ENCODE results near the gene SPRY2.

SPRY2 gene

GRCh38 chr13:80371840-80372509 lies 31.0 kb upstream of the SPRY2 start:
- Histone ChIP-seq H3K4me1 (ENCODE audit: control insufficient read depth in 1 of 2, insufficient read depth in 1 of 2, low read depth in 1 of 2, low read length in 1 of 2) (no peaks in the 10 kb centered on the region), H3K4me3 (ENCODE audit: low read depth in 1 of 2, low read length in 1 of 2) (no peak overlapping the region), H3K27ac (no peak overlapping the region), H3K27me3 (no peaks in the 10 kb centered on the region), H3K36me3 (no peaks in the 10 kb centered on the region), H3K9me3 (no peaks in the 10 kb centered on the region)
- no peak for TF ChIP-seq CTCF (IDR thresholded peaks at IDR 0.05)

GRCh38 chr13:80367473-80367872 lies 26.5 kb upstream of the SPRY2 start:
- Histone ChIP-seq H3K36me3 (no peaks in the 10 kb centered on the region), H3K27me3 (no peaks in the 10 kb centered on the region), H3K27ac (no peak overlapping the region), H3K4me3 (ENCODE audit: low read depth in 1 of 2, low read length in 1 of 2) (no peak overlapping the region), H3K9me3 (no peaks in the 10 kb centered on the region), H3K4me1 (ENCODE audit: control insufficient read depth in 1 of 2, insufficient read depth in 1 of 2, low read depth in 1 of 2, low read length in 1 of 2) (peaks cover 0 to 2% of the 10 kb centered on the region in 2 experiments)
- TF ChIP-seq CTCF (IDR thresholded peaks at IDR 0.05): no peak

GRCh38 chr13:80363890-80364503 lies 23.1 kb upstream of the SPRY2 start:
- peaks cover 15 to 20% of the 10 kb centered on the region in 2 experiments for H3K4me1 ChIP-seq (ENCODE audit: control insufficient read depth in 1 of 2, insufficient read depth in 1 of 2, low read depth in 1 of 2, low read length in 1 of 2)
- H3K4me3 ChIP-seq (ENCODE audit: low read depth in 1 of 2, low read length in 1 of 2): no peak overlapping the region
- H3K36me3 ChIP-seq: no peaks in the 10 kb centered on the region
- H3K9me3 ChIP-seq: no peaks in the 10 kb centered on the region
- TF ChIP-seq CTCF (IDR thresholded peaks at IDR 0.05): peak; percentile 19
- H3K27ac ChIP-seq: no peak overlapping the region
- no peaks in the 10 kb centered on the region for H3K27me3 ChIP-seq

- H3K27ac ChIP-seq: no peak overlapping the region
- no peak overlapping the region for H3K4me3 ChIP-seq (ENCODE audit: low read depth in 1 of 2, low read length in 1 of 2)
- H3K9me3 ChIP-seq: no peaks in the 10 kb centered on the region
- no peak for TF ChIP-seq CTCF (IDR thresholded peaks at IDR 0.05)
- H3K4me1 ChIP-seq (ENCODE audit: control insufficient read depth in 1 of 2, insufficient read depth in 1 of 2, low read depth in 1 of 2, low read length in 1 of 2): peaks cover 15 to 20% of the 10 kb centered on the region in 2 experiments
- H3K27me3 ChIP-seq: no peaks in the 10 kb centered on the region
- no peaks in the 10 kb centered on the region for H3K36me3 ChIP-seq
Observed at GRCh38 chr13:80362481-80362880, 21.6 kb upstream of the SPRY2 start.

- Histone ChIP-seq H3K36me3 (no peaks in the 10 kb centered on the region), H3K27ac (no peak overlapping the region), H3K4me1 (ENCODE audit: control insufficient read depth in 1 of 2, insufficient read depth in 1 of 2, low read depth in 1 of 2, low read length in 1 of 2) (peaks cover 15 to 20% of the 10 kb centered on the region in 2 experiments), H3K27me3 (no peaks in the 10 kb centered on the region), H3K4me3 (ENCODE audit: low read depth in 1 of 2, low read length in 1 of 2) (no peak overlapping the region), H3K9me3 (no peaks in the 10 kb centered on the region)
- TF ChIP-seq CTCF (IDR thresholded peaks at IDR 0.05): no peak
Observed at GRCh38 chr13:80361883-80362327, 21.0 kb upstream of the SPRY2 start.
